CD4-positive, alpha-beta T cell treated with Interleukin-1 beta for 1 hour (primary cell): ENCODE measurements around the gene INTS6L.
"Not testable (repeated sequence)": the region's sequence is repeated elsewhere in the genome, so short reads cannot be mapped to it uniquely, and the experiment has no call there.

Experiments
- DNase-seq, 2 donors: peaks; one replicate each; pipeline ENCODE4 v3.0.0-alpha.2; 2020 to 2022

INTS6L gene

DNA sequence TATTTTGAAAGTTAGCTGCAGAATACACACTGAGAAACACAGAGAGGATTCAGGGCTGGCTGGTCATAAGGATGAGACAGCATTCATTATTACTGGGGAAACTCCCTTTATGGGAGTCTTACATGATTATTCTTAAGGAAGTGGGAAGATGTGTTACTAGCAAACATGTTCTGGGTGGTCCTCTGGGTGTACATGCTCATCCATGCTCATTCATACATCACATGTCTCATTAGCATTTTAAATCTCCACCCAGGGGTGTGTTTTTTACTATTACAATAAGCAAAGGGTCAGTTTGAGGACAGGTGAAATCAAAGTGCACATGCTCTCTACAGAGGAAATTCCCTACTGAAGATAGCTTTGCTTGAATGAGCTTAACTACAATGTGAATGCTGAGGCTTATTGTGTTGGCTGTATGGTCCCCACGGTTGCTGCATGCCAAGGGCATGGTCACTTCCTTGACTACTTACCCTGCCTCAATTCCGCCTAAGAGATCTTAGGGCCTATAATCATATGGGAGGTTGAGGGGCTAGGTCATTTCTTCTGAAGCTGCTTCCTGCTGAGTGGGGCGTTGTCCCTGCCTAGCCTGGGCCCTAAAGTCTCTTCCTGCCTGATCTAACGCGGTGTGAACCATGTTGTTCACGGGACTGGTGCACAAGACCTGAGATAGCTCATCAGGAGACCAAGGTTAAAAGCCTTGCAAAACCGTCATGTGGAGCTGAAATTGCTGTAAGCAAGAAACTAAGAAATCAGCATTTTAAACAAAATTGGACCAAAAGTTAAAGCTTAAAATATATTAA is 104.1 kb downstream of the INTS6L start:
- not testable (repeated sequence) for DNase-seq

DNA sequence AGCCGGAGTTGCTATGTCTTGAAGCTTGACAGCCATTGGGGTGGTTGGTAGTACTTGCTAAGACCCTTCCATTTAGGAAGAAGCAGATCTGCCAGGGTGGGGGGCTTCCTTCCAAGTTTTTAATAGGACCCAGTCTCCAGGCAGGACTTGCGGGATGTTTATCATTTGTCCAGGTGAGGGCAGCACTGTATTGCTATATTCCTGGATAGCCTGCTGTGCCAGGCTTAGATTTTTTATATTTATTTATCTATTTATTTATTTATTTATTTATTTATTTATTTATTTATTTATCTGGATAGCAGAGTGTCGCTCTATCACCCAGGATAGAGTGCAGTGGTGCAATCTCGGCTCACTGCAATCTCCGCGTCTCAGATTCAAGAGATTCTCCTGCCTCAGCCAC is 105.5 kb downstream of the INTS6L start:
- no peak for DNase-seq

DNA sequence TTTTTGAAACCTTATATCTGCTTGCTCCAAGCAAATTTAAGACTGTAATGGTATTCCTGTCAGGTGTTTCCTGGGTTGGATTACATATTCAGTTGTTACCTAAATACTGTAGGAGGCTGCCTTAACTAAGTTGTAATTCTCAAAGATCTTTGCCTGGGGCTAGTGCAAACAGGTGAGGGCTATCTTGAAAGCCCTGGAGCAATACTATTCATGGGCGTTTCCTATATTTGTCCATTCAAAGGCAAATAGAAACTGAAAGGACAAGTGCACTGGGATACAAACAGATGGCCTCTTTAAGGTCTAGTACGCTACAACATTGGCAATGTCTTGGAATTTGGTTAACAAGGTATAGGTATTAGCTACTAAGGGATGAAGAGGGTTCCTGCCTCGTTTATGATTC is 108.9 kb downstream of the INTS6L start:
- no peak for DNase-seq
